Caco-2 (cell line): Measurements from ENCODE around the gene KY. TPM values are rescaled to one million over a fixed set of nuclear protein-coding genes. Genes with fewer than 3 reads are reported as not detected.

ENCODE experiments used
- BruUV-seq: library from RNA; stranded (reverse); fragments of 400-500 nt; replicated peaks from 2 replicates; lab custom pipeline; 2021; lab: Mats Ljungman, UMichigan
- CTCF ChIA-PET: fragments of 300-600 bp; sonication (Branson Sonifier 250); formaldehyde crosslinking; loops from one replicate; lab custom pipeline; 2022; ENCODE audit warnings: antibody characterized with exemption; lab: Charles Lee
- POLR2A ChIA-PET: fragments of 300-600 bp; sonication (Branson Sonifier 250); formaldehyde crosslinking; loops from one replicate; lab custom pipeline; 2022; ENCODE audit warnings: antibody characterized with exemption; lab: Charles Lee
- DNase-seq, 2 experiments: peaks; one replicate each; pipeline versions ENCODE4 v3.0.0 to v3.0.0-alpha.2; 2020 to 2022
- H3K27me3 ChIP-seq: replicated peaks from 2 replicates; pipeline ENCODE4 v1.6.0; 2011; ENCODE audit warnings: low read length; ENCODE audit not compliant: control insufficient read depth, insufficient read depth
- H3K36me3 ChIP-seq: 2 replicates; pipeline ENCODE4 v1.5.1; 2011; ENCODE audit warnings: low read length; ENCODE audit not compliant: control insufficient read depth, insufficient read depth
- H3K4me1 ChIP-seq: fragments of 250-450 bp; sonication (Bioruptor Pico); 2 replicates; pipeline ENCODE4 v1.5.1; 2020; ENCODE audit warnings: mild to moderate bottlenecking
- H3K4me3 ChIP-seq: 2 replicates; pipeline ENCODE4 v1.5.1; 2011; ENCODE audit warnings: low read depth, mild to moderate bottlenecking, control low read depth, low read length
- H3K9me3 ChIP-seq: fragments of 250-450 bp; sonication (Bioruptor Pico); 2 replicates; pipeline ENCODE4 v1.5.1; 2020; ENCODE audit warnings: mild to moderate bottlenecking, moderate library complexity
- H3K27ac Mint-ChIP-seq: one replicate; pipeline ENCODE4 v1.8.0; 2022; ENCODE audit warnings: mixed read lengths; ENCODE audit not compliant: unreplicated experiment
- H3K27me3 Mint-ChIP-seq: one replicate; pipeline ENCODE4 v1.8.0; 2022; ENCODE audit warnings: mixed read lengths; ENCODE audit not compliant: insufficient read depth, unreplicated experiment
- H3K36me3 Mint-ChIP-seq: one replicate; pipeline ENCODE4 v1.8.0; 2022; ENCODE audit warnings: mild to moderate bottlenecking, mixed read lengths; ENCODE audit not compliant: insufficient read depth, unreplicated experiment
- H3K4me1 Mint-ChIP-seq: one replicate; pipeline ENCODE4 v1.8.0; 2022; ENCODE audit warnings: low read depth, mixed read lengths; ENCODE audit not compliant: unreplicated experiment
- H3K4me3 Mint-ChIP-seq: one replicate; pipeline ENCODE4 v1.8.0; 2022; ENCODE audit warnings: mild to moderate bottlenecking, moderate library complexity, mixed read lengths; ENCODE audit not compliant: unreplicated experiment
- H3K9me3 Mint-ChIP-seq: one replicate; pipeline ENCODE4 v1.8.0; 2022; ENCODE audit warnings: mixed read lengths; ENCODE audit not compliant: unreplicated experiment
- CTCF ChIP-seq, 2 experiments: fragments of 200-600 bp in 1 of 2; IDR thresholded peaks; 1 replicate in 1 of 2; 2 replicates in 1 of 2; pipeline versions ENCODE4 v1.5.1 to v1.8.0; 2011 to 2022; ENCODE audit warnings: antibody characterized with exemption in 1 of 2, control low read depth in 1 of 2, inconsistent platforms in 1 of 2, low read depth in 1 of 2, low read length in 1 of 2, mild to moderate bottlenecking in 1 of 2, moderate library complexity in 1 of 2; ENCODE audit not compliant: insufficient read depth in 1 of 2, severe bottlenecking in 1 of 2, unreplicated experiment in 1 of 2
- intact Hi-C: fragments of 100-400 bp; cut with micrococcal nuclease; formaldehyde crosslinking; loops from one replicate; pipeline ENCODE4 v1.10.0; 2022; ENCODE audit not compliant: unreplicated experiment
- total RNA-seq: library from RNA; stranded (reverse); gene quantifications from 2 replicates; pipeline ENCODE4 v1.2.3, GENCODE V29; 2022

The KY gene
- total RNA-seq, 1 experiment from 2014 or later = not detected

- TF ChIP-seq CTCF (IDR thresholded peaks at IDR 0.05; ENCODE audit: insufficient read depth in 1 of 2, low read depth in 1 of 2, low read length in 1 of 2, severe bottlenecking in 1 of 2, unreplicated experiment in 1 of 2) = no peak
- ChIA-PET CTCF (no interaction called here), POLR2A (no interaction called here)
- Mint-ChIP-seq H3K27me3 (peaks cover 13% of the 10 kb centered on the region), H3K4me3 (no peak overlapping the region), H3K36me3 (no peaks in the 10 kb centered on the region), H3K9me3 (peaks cover 3% of the 10 kb centered on the region), H3K4me1 (no peaks in the 10 kb centered on the region), H3K27ac (no peak overlapping the region)
- H3K4me3 ChIP-seq = no peak overlapping the region
- no peaks in the 10 kb centered on the region for H3K4me1 ChIP-seq
- no peaks in the 10 kb centered on the region for H3K9me3 ChIP-seq
- intact Hi-C loops = no loop called here
- DNase-seq = no peak
- BruUV-seq = no TSS peak
- H3K36me3 ChIP-seq = no peaks in the 10 kb centered on the region
- no peaks in the 10 kb centered on the region; the same call in 1 of the 2 replicates for H3K27me3 ChIP-seq
Observed at GRCh38 chr3:134682196-134682880, 31.5 kb upstream of the KY start.

DNA sequence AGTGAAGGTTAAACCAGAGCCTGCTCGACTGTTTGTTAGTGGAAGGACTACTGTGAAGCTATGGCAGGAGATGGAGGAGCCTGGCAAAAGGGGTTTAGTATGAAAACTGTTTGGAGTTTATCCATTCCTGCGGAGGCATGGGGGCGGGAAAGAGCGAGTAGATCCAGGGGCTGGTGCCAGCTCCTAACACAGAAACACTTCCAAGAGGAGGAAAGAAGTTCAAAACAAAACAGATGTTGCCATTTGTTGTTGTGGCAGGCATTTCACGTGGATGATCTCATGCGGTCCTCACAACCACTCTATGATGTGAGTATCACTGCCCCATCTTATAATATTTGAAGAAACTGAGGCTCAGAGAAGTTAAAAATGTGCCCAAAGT is 30.7 kb upstream of the KY start:
- CTCF ChIA-PET = no interaction called here
- H3K9me3 Mint-ChIP-seq = peaks cover 11% of the 10 kb centered on the region

GRCh38 chr3:134680796-134681521 is 30.1 kb upstream of the KY start:
- Histone ChIP-seq H3K27me3 (no peaks in the 10 kb centered on the region; the same call in 1 of the 2 replicates), H3K4me3 (no peak overlapping the region), H3K36me3 (no peaks in the 10 kb centered on the region), H3K9me3 (no peaks in the 10 kb centered on the region), H3K4me1 (no peaks in the 10 kb centered on the region)
- Mint-ChIP-seq H3K4me3 (no peak overlapping the region), H3K27me3 (peaks cover 16% of the 10 kb centered on the region), H3K4me1 (no peaks in the 10 kb centered on the region), H3K9me3 (peaks cover 17% of the 10 kb centered on the region), H3K36me3 (no peaks in the 10 kb centered on the region), H3K27ac (no peak overlapping the region)
- no peak for DNase-seq
- ChIA-PET CTCF (no interaction called here), POLR2A (no interaction called here)
- intact Hi-C loops = no loop called here
- no peak for TF ChIP-seq CTCF (IDR thresholded peaks at IDR 0.05; ENCODE audit: insufficient read depth in 1 of 2, low read depth in 1 of 2, low read length in 1 of 2, severe bottlenecking in 1 of 2, unreplicated experiment in 1 of 2)
- BruUV-seq = no TSS peak

More for the DNA sequence above, 30.7 kb upstream of the KY start:
- intact Hi-C loops = no loop called here
- H3K27ac Mint-ChIP-seq = no peak overlapping the region
- TF ChIP-seq CTCF (IDR thresholded peaks at IDR 0.05; ENCODE audit: insufficient read depth in 1 of 2, low read depth in 1 of 2, low read length in 1 of 2, severe bottlenecking in 1 of 2, unreplicated experiment in 1 of 2) = no peak
- no peaks in the 10 kb centered on the region; the same call in 1 of the 2 replicates for H3K27me3 ChIP-seq
- no peaks in the 10 kb centered on the region for H3K9me3 ChIP-seq
- DNase-seq = no peak
- no TSS peak for BruUV-seq
- H3K4me1 Mint-ChIP-seq = no peaks in the 10 kb centered on the region
- H3K27me3 Mint-ChIP-seq = peaks cover 12% of the 10 kb centered on the region
- no peaks in the 10 kb centered on the region for H3K4me1 ChIP-seq
- H3K36me3 ChIP-seq = no peaks in the 10 kb centered on the region
- no peak overlapping the region for H3K4me3 ChIP-seq
- POLR2A ChIA-PET = no interaction called here
- H3K4me3 Mint-ChIP-seq = no peak overlapping the region
- no peaks in the 10 kb centered on the region for H3K36me3 Mint-ChIP-seq
